Neuronal stem cell (in vitro differentiated cells): Measurements from ENCODE around the gene OR51B5.

Experiments
- DNase-seq: peaks from one replicate; pipeline ENCODE4 v3.0.0-alpha.2; 2013; ENCODE audit warnings: low spot score
- H2AFZ ChIP-seq: one replicate; pipeline ENCODE4 v1.6.1; 2013; ENCODE audit warnings: mild to moderate bottlenecking, low read length, inconsistent platforms
- H2AK5ac ChIP-seq: 2 replicates; pipeline ENCODE4 v1.6.1; 2013; ENCODE audit warnings: low read depth, mild to moderate bottlenecking, inconsistent platforms, low read length, moderate library complexity, mixed read lengths
- H2BK120ac ChIP-seq: 2 replicates; pipeline ENCODE4 v1.6.1; 2013; ENCODE audit warnings: low read depth, mild to moderate bottlenecking, inconsistent platforms, low read length, moderate library complexity, mixed read lengths
- H2BK12ac ChIP-seq: one replicate; pipeline ENCODE4 v1.6.1; 2013; ENCODE audit warnings: low read length, inconsistent platforms
- H2BK15ac ChIP-seq: 2 replicates; pipeline ENCODE4 v1.6.1; 2013; ENCODE audit warnings: mild to moderate bottlenecking, low read length, inconsistent platforms, mixed read lengths
- H2BK5ac ChIP-seq: one replicate; pipeline ENCODE4 v1.6.1; 2013; ENCODE audit warnings: inconsistent platforms, mild to moderate bottlenecking, low read length, moderate library complexity
- H3K14ac ChIP-seq: one replicate; pipeline ENCODE4 v1.6.1; 2013; ENCODE audit warnings: low read length, inconsistent platforms
- H3K18ac ChIP-seq: 2 replicates; pipeline ENCODE4 v1.6.1; 2013; ENCODE audit warnings: low read length, inconsistent platforms
- H3K23ac ChIP-seq: 2 replicates; pipeline ENCODE4 v1.6.1; 2013; ENCODE audit warnings: low read depth, mild to moderate bottlenecking, mixed read lengths, low read length, inconsistent platforms; ENCODE audit not compliant: poor library complexity
- H3K27ac ChIP-seq: replicated peaks from 3 replicates; pipeline ENCODE4 v1.5.1; 2013; ENCODE audit warnings: low read length, inconsistent platforms
- H3K27me3 ChIP-seq, 3 experiments: 2 replicates each; pipeline ENCODE4 v1.6.1; 2013; ENCODE audit warnings: low read length in 3 of 3, mild to moderate bottlenecking in 2 of 3, inconsistent platforms in 1 of 3, low read depth in 1 of 3, mixed read lengths in 1 of 3, moderate library complexity in 1 of 3; ENCODE audit not compliant: control insufficient read depth in 3 of 3, insufficient read depth in 3 of 3
- H3K36me3 ChIP-seq, 2 donors: replicated peaks in 1 of 2; 2 replicates each; pipeline ENCODE4 v1.6.1; 2013; ENCODE audit warnings: low read length in 2 of 2; ENCODE audit not compliant: control insufficient read depth in 2 of 2, insufficient read depth in 2 of 2
- H3K4ac ChIP-seq: 2 replicates; pipeline ENCODE4 v1.6.1; 2013; ENCODE audit warnings: inconsistent platforms, mild to moderate bottlenecking, low read length, moderate library complexity
- H3K4me1 ChIP-seq, 2 donors: 1 replicate in 1 of 2; 2 replicates in 1 of 2; pipeline ENCODE4 v1.6.1; 2013; ENCODE audit warnings: low read length in 2 of 2, low read depth in 1 of 2; ENCODE audit not compliant: control insufficient read depth in 2 of 2, insufficient read depth in 1 of 2
- H3K4me2 ChIP-seq: one replicate; pipeline ENCODE4 v1.6.1; 2013; ENCODE audit warnings: mild to moderate bottlenecking, low read length, inconsistent platforms; ENCODE audit not compliant: insufficient read depth, poor library complexity, severe bottlenecking
- H3K4me3 ChIP-seq, 2 donors: 2 replicates each; pipeline ENCODE4 v1.5.1; 2013; ENCODE audit warnings: low read length in 2 of 2, mild to moderate bottlenecking in 2 of 2, inconsistent platforms in 1 of 2, moderate library complexity in 1 of 2
- H3K79me1 ChIP-seq: one replicate; pipeline ENCODE4 v1.6.1; 2013; ENCODE audit warnings: low read depth, mild to moderate bottlenecking, inconsistent platforms, low read length, moderate library complexity
- H3K9ac ChIP-seq: one replicate; pipeline ENCODE4 v1.6.1; 2013; ENCODE audit warnings: mild to moderate bottlenecking, low read depth, low read length, inconsistent platforms; ENCODE audit not compliant: poor library complexity
- H3K9me3 ChIP-seq, 2 donors: replicated peaks in 1 of 2; 2 replicates each; pipeline versions ENCODE3 to v1.6.1; 2013; ENCODE audit warnings: low read length in 2 of 2, mild to moderate bottlenecking in 2 of 2, inconsistent platforms in 1 of 2, low read depth in 1 of 2, mixed read lengths in 1 of 2, moderate library complexity in 1 of 2; ENCODE audit not compliant: control insufficient read depth in 2 of 2, insufficient read depth in 1 of 2
- H4K8ac ChIP-seq: one replicate; pipeline ENCODE4 v1.6.1; 2013; ENCODE audit warnings: low read depth, mild to moderate bottlenecking, inconsistent platforms, low read length, moderate library complexity
- H4K91ac ChIP-seq: one replicate; pipeline ENCODE4 v1.6.1; 2013; ENCODE audit warnings: low read length, low read depth, mild to moderate bottlenecking, inconsistent platforms; ENCODE audit not compliant: poor library complexity
- WGBS, 2 donors: extraction: QIAGEN DNeasy Blood & Tissue Kit; methylation state at CpG; one replicate each; pipeline ENCODE4 v1.1.7; 2013; ENCODE audit warnings: missing lambda C conversion rate in 2 of 2, mixed read lengths in 1 of 2; ENCODE audit not compliant: insufficient read length in 2 of 2, insufficient replicate concordance in 1 of 2; ENCODE audit errors: extremely low coverage in 2 of 2; 5-methylcytosine and 5-hydroxymethylcytosine counted together

OR51B5 gene

DNA sequence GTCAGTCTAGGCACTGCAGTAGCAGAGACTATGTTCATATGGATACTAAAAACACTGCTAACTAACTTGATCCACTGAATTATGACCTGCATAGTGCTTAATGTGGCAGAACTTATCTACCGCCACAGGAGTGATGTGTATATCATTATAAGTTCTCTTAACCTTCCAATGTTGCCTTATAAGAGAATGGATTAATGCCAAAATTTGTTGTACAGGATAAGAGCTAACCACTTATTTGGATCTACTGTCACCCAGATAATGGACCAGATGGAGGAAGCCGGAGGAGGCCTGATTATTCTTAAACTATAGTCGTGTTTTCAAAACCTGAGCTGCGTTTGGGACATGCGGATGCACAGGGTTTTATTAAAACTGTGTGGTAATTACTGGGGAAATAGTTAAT is 39.7 kb downstream of the OR51B5 start:
- H3K36me3 ChIP-seq, result no peaks in the 10 kb centered on the region
- H3K4me1 ChIP-seq, result no peaks in the 10 kb centered on the region
- H3K27ac ChIP-seq, result no peak overlapping the region
- H4K8ac ChIP-seq, result no peak overlapping the region
- H2BK5ac ChIP-seq, result no peak overlapping the region
- H3K79me1 ChIP-seq, result no peaks in the 10 kb centered on the region
- H2BK120ac ChIP-seq, result no peak overlapping the region
- no CpG with 5 or more reads among the region's 5 CpGs for WGBS, 2 donors
- H3K27me3 ChIP-seq, result no peaks in the 10 kb centered on the region
- no peak overlapping the region for H3K4me3 ChIP-seq
- no peak for DNase-seq
- H2AFZ ChIP-seq, result no peak overlapping the region
- no peak overlapping the region for H4K91ac ChIP-seq
- H3K4ac ChIP-seq, result no peak overlapping the region
- H2AK5ac ChIP-seq, result no peak overlapping the region
- H3K23ac ChIP-seq, result no peak overlapping the region
- H3K4me2 ChIP-seq, result no peak overlapping the region
- H3K9me3 ChIP-seq, result peaks cover 0 to 2% of the 10 kb centered on the region in 2 donors
- H2BK12ac ChIP-seq, result no peak overlapping the region
- H3K18ac ChIP-seq, result no peak overlapping the region
- no peak overlapping the region for H2BK15ac ChIP-seq
- H3K14ac ChIP-seq, result no peak overlapping the region
- no peak overlapping the region for H3K9ac ChIP-seq

DNA sequence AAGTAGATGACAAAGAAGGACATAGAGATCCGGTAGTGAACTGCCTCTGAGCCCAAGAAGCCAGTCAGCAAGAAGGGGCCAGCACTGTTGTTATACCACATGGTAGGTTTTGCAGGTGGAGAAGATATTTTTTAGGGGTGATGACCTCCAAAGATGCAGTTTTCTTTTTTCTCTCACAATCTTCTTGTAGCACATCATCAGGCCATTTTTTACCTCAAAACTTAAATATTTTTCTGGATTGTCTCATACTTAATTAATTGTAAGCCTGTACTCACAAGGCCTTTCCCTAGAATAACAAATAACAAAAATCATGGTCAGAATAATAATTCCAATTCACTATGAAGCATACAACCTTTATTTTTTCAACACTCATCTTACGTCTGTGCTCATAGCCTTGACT is 41.5 kb downstream of the OR51B5 start, which contains the start of gene OR51B4:
Gene OR51B4, minus strand, starts transcription at position 101 of the 400 bp plus-strand sequence. Its CDS starts 0 bp downstream, at position 101.
- H3K14ac ChIP-seq, result no peak within 1 kb of the TSS
- no peak within 1 kb of the TSS for H2BK5ac ChIP-seq
- no peak within 1 kb of the TSS for H2BK120ac ChIP-seq
- H4K91ac ChIP-seq, result no peak within 1 kb of the TSS
- no peaks in the 10 kb centered on the region for H3K79me1 ChIP-seq
- no peak within 1 kb of the TSS for H3K4me2 ChIP-seq
- H2BK12ac ChIP-seq, result no peak within 1 kb of the TSS
- no peaks in the 10 kb centered on the region for H3K4me1 ChIP-seq
- H3K23ac ChIP-seq, result peak within 1 kb of the TSS; percentile 45
- no peaks in the 10 kb centered on the region for H3K36me3 ChIP-seq
- H3K27me3 ChIP-seq, result no peaks in the 10 kb centered on the region
- H2AFZ ChIP-seq, result no peak within 1 kb of the TSS
- DNase-seq, result no peak
- H3K9ac ChIP-seq, result no peak within 1 kb of the TSS
- H3K27ac ChIP-seq, result no peak within 1 kb of the TSS
- no peak within 1 kb of the TSS for H2BK15ac ChIP-seq
- no peak within 1 kb of the TSS for H3K4ac ChIP-seq
- no CpG with 5 or more reads among the region's 2 CpGs for WGBS, 2 donors
- H3K9me3 ChIP-seq, result peaks cover 0 to 2% of the 10 kb centered on the region in 2 donors
- H2AK5ac ChIP-seq, result no peak within 1 kb of the TSS
- H3K4me3 ChIP-seq, result no peak within 1 kb of the TSS
- no peak within 1 kb of the TSS for H4K8ac ChIP-seq
- no peak within 1 kb of the TSS for H3K18ac ChIP-seq

GRCh38 chr11:5300251-5300650 is 43.1 kb downstream of the OR51B5 start:
- no peak overlapping the region for H4K8ac ChIP-seq
- H3K18ac ChIP-seq, result no peak overlapping the region
- no peak overlapping the region for H2BK12ac ChIP-seq
- no peaks in the 10 kb centered on the region for H3K79me1 ChIP-seq
- H3K14ac ChIP-seq, result no peak overlapping the region
- no peaks in the 10 kb centered on the region for H3K27me3 ChIP-seq
- no peak overlapping the region for H4K91ac ChIP-seq
- H3K4me2 ChIP-seq, result no peak overlapping the region
- no peaks in the 10 kb centered on the region for H3K36me3 ChIP-seq
- H2AFZ ChIP-seq, result no peak overlapping the region
- H3K9me3 ChIP-seq, result peaks cover 0 to 2% of the 10 kb centered on the region in 2 donors
- H3K23ac ChIP-seq, result no peak overlapping the region
- H3K4me1 ChIP-seq, result no peaks in the 10 kb centered on the region
- H2AK5ac ChIP-seq, result no peak overlapping the region
- H2BK15ac ChIP-seq, result no peak overlapping the region
- H3K4me3 ChIP-seq, result no peak overlapping the region
- no CpG with 5 or more reads among the region's 3 CpGs for WGBS, 2 donors
- H3K27ac ChIP-seq, result no peak overlapping the region
- no peak for DNase-seq
- no peak overlapping the region for H2BK5ac ChIP-seq
- H3K4ac ChIP-seq, result no peak overlapping the region
- H2BK120ac ChIP-seq, result no peak overlapping the region
- H3K9ac ChIP-seq, result no peak overlapping the region

DNA sequence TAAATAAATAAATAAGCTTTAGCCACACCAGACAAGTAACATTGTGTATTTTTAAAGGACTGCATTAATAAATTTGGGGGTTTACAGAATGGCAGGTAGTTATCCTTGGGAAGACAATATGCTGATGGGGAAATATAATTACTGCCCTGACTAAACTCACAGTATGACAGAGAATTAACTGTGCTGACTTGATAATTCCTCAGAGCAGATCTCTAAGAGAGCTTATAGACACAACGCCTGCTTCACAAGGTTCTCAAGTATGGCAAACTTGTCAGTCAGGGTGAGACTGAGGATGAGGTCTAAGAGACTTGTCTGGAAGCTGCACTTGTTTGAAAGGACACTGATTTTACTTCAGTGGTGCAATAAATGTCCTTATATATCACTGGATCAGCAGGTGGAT is 44.9 kb downstream of the OR51B5 start:
- DNase-seq, result no peak
- no peaks in the 10 kb centered on the region for H3K27me3 ChIP-seq
- no peaks in the 10 kb centered on the region for H3K36me3 ChIP-seq
- no peak overlapping the region for H3K18ac ChIP-seq
- no peak overlapping the region for H3K4ac ChIP-seq
- no peak overlapping the region for H2BK120ac ChIP-seq
- H3K4me2 ChIP-seq, result no peak overlapping the region
- no peak overlapping the region for H3K9ac ChIP-seq
- H2BK15ac ChIP-seq, result no peak overlapping the region
- H4K91ac ChIP-seq, result no peak overlapping the region
- H2BK12ac ChIP-seq, result no peak overlapping the region
- H3K27ac ChIP-seq, result no peak overlapping the region
- H3K79me1 ChIP-seq, result no peaks in the 10 kb centered on the region
- peaks cover 0 to 2% of the 10 kb centered on the region in 2 donors for H3K9me3 ChIP-seq
- no peaks in the 10 kb centered on the region for H3K4me1 ChIP-seq
- no peak overlapping the region for H3K14ac ChIP-seq
- no peak overlapping the region for H3K23ac ChIP-seq
- no peak overlapping the region for H2AK5ac ChIP-seq
- H2AFZ ChIP-seq, result no peak overlapping the region
- WGBS, 2 donors, result no CpG with 5 or more reads among the region's 1 CpG
- H4K8ac ChIP-seq, result no peak overlapping the region
- no peak overlapping the region for H2BK5ac ChIP-seq
- H3K4me3 ChIP-seq, result no peak overlapping the region
